ENCODE results near the gene MROH9.

DNA sequence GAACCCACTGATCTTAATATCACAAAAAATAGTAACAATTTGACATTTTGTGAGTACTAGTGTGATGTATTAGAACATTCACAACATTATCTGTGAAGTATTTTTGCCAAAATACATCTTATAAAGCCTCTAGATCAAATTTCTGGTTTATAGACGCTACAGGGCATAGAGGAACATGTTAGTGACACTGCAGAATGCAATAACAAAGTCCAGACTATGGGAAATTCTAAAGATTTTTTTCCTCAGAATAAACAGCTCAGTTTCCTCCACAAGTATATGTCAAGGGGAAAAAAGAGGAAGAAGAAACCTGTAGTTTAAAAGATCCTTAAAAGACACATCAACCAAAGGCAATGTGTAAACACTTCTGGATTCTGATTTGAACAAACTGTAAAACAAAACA, 26.4 kb upstream of the MROH9 start:
- no peak for TF ChIP-seq TAF1 (IDR thresholded peaks at IDR 0.05; ENCODE audit: low read depth)
- TF ChIP-seq RAD21 (IDR thresholded peaks at IDR 0.05; ENCODE audit: low read depth) = no peak
- no peak for TF ChIP-seq YY1 (IDR thresholded peaks at IDR 0.05; ENCODE audit: low read depth)
- no peak for TF ChIP-seq CREB1 (IDR thresholded peaks at IDR 0.05; ENCODE audit: low read depth)
- TF ChIP-seq, protein P1, sequence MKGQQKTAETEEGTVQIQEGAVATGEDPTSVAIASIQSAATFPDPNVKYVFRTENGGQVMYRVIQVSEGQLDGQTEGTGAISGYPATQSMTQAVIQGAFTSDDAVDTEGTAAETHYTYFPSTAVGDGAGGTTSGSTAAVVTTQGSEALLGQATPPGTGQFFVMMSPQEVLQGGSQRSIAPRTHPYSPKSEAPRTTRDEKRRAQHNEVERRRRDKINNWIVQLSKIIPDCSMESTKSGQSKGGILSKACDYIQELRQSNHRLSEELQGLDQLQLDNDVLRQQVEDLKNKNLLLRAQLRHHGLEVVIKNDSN (IDR thresholded peaks at IDR 0.05) = no peak
- no peak for TF ChIP-seq EP300 (IDR thresholded peaks at IDR 0.05; ENCODE audit: borderline replicate concordance)
- TF ChIP-seq TEAD4 (IDR thresholded peaks at IDR 0.05) = no peak
- TF ChIP-seq, protein P2, sequence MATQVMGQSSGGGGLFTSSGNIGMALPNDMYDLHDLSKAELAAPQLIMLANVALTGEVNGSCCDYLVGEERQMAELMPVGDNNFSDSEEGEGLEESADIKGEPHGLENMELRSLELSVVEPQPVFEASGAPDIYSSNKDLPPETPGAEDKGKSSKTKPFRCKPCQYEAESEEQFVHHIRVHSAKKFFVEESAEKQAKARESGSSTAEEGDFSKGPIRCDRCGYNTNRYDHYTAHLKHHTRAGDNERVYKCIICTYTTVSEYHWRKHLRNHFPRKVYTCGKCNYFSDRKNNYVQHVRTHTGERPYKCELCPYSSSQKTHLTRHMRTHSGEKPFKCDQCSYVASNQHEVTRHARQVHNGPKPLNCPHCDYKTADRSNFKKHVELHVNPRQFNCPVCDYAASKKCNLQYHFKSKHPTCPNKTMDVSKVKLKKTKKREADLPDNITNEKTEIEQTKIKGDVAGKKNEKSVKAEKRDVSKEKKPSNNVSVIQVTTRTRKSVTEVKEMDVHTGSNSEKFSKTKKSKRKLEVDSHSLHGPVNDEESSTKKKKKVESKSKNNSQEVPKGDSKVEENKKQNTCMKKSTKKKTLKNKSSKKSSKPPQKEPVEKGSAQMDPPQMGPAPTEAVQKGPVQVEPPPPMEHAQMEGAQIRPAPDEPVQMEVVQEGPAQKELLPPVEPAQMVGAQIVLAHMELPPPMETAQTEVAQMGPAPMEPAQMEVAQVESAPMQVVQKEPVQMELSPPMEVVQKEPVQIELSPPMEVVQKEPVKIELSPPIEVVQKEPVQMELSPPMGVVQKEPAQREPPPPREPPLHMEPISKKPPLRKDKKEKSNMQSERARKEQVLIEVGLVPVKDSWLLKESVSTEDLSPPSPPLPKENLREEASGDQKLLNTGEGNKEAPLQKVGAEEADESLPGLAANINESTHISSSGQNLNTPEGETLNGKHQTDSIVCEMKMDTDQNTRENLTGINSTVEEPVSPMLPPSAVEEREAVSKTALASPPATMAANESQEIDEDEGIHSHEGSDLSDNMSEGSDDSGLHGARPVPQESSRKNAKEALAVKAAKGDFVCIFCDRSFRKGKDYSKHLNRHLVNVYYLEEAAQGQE (IDR thresholded peaks at IDR 0.05; ENCODE audit: low read depth) = no peak
- TF ChIP-seq FOXM1 (IDR thresholded peaks at IDR 0.05; ENCODE audit: borderline replicate concordance, low read depth) = no peak
- TF ChIP-seq CEBPB (IDR thresholded peaks at IDR 0.05) = no peak
- no peak for TF ChIP-seq EGR1 (IDR thresholded peaks at IDR 0.05)
- no peak for TF ChIP-seq ZBTB7A (IDR thresholded peaks at IDR 0.05; ENCODE audit: low read depth)
- TF ChIP-seq, protein P3, sequence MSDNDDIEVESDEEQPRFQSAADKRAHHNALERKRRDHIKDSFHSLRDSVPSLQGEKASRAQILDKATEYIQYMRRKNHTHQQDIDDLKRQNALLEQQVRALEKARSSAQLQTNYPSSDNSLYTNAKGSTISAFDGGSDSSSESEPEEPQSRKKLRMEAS (IDR thresholded peaks at IDR 0.05) = no peak
- no peak for TF ChIP-seq TCF12 (IDR thresholded peaks at IDR 0.05; ENCODE audit: low read depth)
